Measurements from ENCODE around the gene SMIM8.

Gene SMIM8

GRCh38 chr6:87322304-87323212 lies at the start of gene SMIM8:
TSS of gene SMIM8 (plus strand) at chr6:87322588. CDS start at chr6:87337032, 14,444 bp downstream.
- Histone ChIP-seq H3K9me3 (no peaks in the 10 kb centered on the region), H3K36me3 (no peaks in the 10 kb centered on the region), H3K9ac (peak within 1 kb of the TSS; percentile 75), H4K20me1 (no peaks in the 10 kb centered on the region), H3K27me3 (no peaks in the 10 kb centered on the region), H3K4me1 (no peaks in the 10 kb centered on the region), H3K27ac (peak within 1 kb of the TSS; percentile 65), H3K4me2 (peak within 1 kb of the TSS; percentile 60), H3K4me3 (peak within 1 kb of the TSS; percentile 73)
- no peak for TF ChIP-seq Cebpa-rat (IDR thresholded peaks at IDR 0.05)

- no peaks in the 10 kb centered on the region for H4K20me1 ChIP-seq
- H3K9me3 ChIP-seq = no peaks in the 10 kb centered on the region
- no peak for TF ChIP-seq Cebpa-rat (IDR thresholded peaks at IDR 0.05)
- no peaks in the 10 kb centered on the region for H3K27me3 ChIP-seq
- H3K4me3 ChIP-seq = no peak overlapping the region
- no peak overlapping the region for H3K27ac ChIP-seq
- H3K36me3 ChIP-seq = no peaks in the 10 kb centered on the region
- no peaks in the 10 kb centered on the region for H3K4me1 ChIP-seq
- H3K4me2 ChIP-seq = no peak overlapping the region
- no peak overlapping the region for H3K9ac ChIP-seq
These were observed 47.6 kb upstream of the SMIM8 start for GRCh38 chr6:87274660-87275274.

DNA sequence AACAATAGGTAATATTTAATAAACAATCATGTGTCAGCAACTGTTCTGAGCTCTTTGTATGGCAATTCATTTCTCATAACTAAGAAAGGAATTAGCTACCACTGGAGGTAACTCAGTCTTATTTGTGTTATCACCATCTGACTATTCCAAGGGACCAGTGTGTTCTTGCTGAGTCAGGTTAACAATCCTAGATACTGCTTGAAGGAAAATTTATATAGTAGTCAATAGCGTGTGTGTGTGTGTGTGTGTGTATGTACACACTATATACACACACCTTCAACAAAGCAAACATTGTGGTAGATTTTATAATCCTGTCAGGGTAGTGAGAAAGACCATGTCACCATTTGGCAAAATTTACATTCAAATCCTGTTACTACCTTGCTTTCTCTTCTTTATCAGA lies 45.8 kb upstream of the SMIM8 start:
- H3K4me2 ChIP-seq = no peak overlapping the region
- no peak for TF ChIP-seq Cebpa-rat (IDR thresholded peaks at IDR 0.05)
- no peaks in the 10 kb centered on the region for H3K9me3 ChIP-seq
- no peak overlapping the region for H3K27ac ChIP-seq
- no peak overlapping the region for H3K9ac ChIP-seq
- H4K20me1 ChIP-seq = no peaks in the 10 kb centered on the region
- H3K4me1 ChIP-seq = no peaks in the 10 kb centered on the region
- H3K4me3 ChIP-seq = no peak overlapping the region
- no peaks in the 10 kb centered on the region for H3K27me3 ChIP-seq
- no peaks in the 10 kb centered on the region for H3K36me3 ChIP-seq

GRCh38 chr6:87277123-87277522 lies 45.3 kb upstream of the SMIM8 start:
- Histone ChIP-seq H4K20me1 (no peaks in the 10 kb centered on the region), H3K9ac (no peak overlapping the region), H3K4me2 (no peak overlapping the region), H3K4me3 (no peak overlapping the region), H3K4me1 (no peaks in the 10 kb centered on the region), H3K9me3 (no peaks in the 10 kb centered on the region), H3K27ac (no peak overlapping the region), H3K36me3 (no peaks in the 10 kb centered on the region), H3K27me3 (no peaks in the 10 kb centered on the region)
- no peak for TF ChIP-seq Cebpa-rat (IDR thresholded peaks at IDR 0.05)

DNA sequence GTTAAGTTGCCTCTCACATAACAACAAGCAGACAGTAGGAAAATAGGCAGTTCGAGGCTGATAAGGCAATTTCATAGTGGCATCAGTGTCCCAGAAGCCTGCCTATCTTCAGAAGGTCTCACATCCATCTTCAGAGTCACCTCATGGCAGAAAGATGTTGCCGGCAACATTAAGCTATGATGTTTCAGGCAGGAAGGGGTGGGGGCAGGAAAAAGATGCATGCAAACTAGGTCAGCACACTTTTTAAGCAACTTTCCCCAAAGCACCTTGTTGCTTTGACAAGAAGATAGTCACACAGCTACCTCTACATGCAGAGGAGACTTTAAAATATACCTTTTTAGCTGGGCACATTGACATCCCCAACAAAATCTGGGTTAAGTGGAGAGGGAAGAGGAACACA lies 43.2 kb upstream of the SMIM8 start:
- H3K9me3 ChIP-seq = no peaks in the 10 kb centered on the region

GRCh38 chr6:87281426-87281825 lies 41.0 kb upstream of the SMIM8 start:
- Histone ChIP-seq H3K27me3 (no peaks in the 10 kb centered on the region), H3K36me3 (no peaks in the 10 kb centered on the region), H3K4me3 (no peak overlapping the region)

More for the DNA sequence above, 43.2 kb upstream of the SMIM8 start:
- H3K4me2 ChIP-seq = no peak overlapping the region
- H3K27me3 ChIP-seq = no peaks in the 10 kb centered on the region
- H3K4me3 ChIP-seq = no peak overlapping the region
- H3K9ac ChIP-seq = no peak overlapping the region
- no peak overlapping the region for H3K27ac ChIP-seq
- TF ChIP-seq Cebpa-rat (IDR thresholded peaks at IDR 0.05) = no peak
- H3K4me1 ChIP-seq = no peaks in the 10 kb centered on the region
- H4K20me1 ChIP-seq = no peaks in the 10 kb centered on the region
- no peaks in the 10 kb centered on the region for H3K36me3 ChIP-seq

DNA sequence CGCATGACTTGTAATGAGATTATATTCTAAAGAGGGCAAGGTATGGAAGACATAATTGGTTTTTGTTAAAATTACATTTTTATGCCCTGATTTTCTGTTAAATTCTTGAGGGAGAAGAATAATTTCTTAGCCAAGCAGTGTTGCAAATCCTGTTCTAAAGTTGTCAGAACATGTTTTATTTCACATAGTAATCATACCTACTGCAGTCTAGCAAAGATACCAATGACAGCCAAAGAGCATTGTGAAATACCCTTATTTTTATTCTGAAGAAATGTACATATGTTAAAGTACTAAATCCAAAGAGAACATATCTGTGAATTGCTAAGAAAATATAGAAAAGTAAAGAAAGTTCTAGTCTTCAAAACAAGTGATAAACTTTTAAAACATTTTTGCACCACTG lies 39.6 kb upstream of the SMIM8 start:
- no peak overlapping the region for H3K4me2 ChIP-seq
- H3K9me3 ChIP-seq = no peaks in the 10 kb centered on the region
- no peaks in the 10 kb centered on the region for H3K36me3 ChIP-seq
- H3K27ac ChIP-seq = no peak overlapping the region
- H3K9ac ChIP-seq = no peak overlapping the region
- no peak overlapping the region for H3K4me3 ChIP-seq
- no peaks in the 10 kb centered on the region for H3K4me1 ChIP-seq
- no peaks in the 10 kb centered on the region for H4K20me1 ChIP-seq
- H3K27me3 ChIP-seq = no peaks in the 10 kb centered on the region
- no peak for TF ChIP-seq Cebpa-rat (IDR thresholded peaks at IDR 0.05)

More at GRCh38 chr6:87281426-87281825, 41.0 kb upstream of the SMIM8 start:
- H3K9me3 ChIP-seq = no peaks in the 10 kb centered on the region
- no peak overlapping the region for H3K27ac ChIP-seq
- no peaks in the 10 kb centered on the region for H3K4me1 ChIP-seq
- no peaks in the 10 kb centered on the region for H4K20me1 ChIP-seq
- no peak overlapping the region for H3K4me2 ChIP-seq
- no peak for TF ChIP-seq Cebpa-rat (IDR thresholded peaks at IDR 0.05)
- no peak overlapping the region for H3K9ac ChIP-seq

DNA sequence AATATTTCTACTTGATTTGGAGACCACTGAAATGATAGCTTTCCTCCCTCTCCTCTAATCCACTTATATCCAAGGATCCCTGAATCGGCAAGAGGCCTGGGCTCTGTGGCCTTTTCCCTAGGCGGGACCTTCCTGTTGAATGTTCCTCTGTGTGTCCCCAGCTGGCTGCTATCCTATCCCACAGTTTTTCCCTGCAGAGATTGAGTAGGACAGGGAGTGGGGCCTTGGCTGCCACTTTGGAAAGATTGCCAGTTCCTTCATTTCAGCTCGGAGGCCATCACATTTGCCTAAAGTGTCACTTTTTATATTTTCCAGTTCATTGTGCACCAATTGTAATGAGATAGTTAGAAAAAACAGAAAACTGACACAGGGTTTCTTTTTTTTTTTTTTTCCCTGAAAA lies 38.9 kb upstream of the SMIM8 start:
- Histone ChIP-seq H3K9ac (no peak overlapping the region), H3K27ac (no peak overlapping the region), H4K20me1 (no peaks in the 10 kb centered on the region), H3K9me3 (no peaks in the 10 kb centered on the region), H3K4me3 (no peak overlapping the region), H3K4me1 (no peaks in the 10 kb centered on the region), H3K27me3 (no peaks in the 10 kb centered on the region), H3K36me3 (no peaks in the 10 kb centered on the region), H3K4me2 (no peak overlapping the region)
- TF ChIP-seq Cebpa-rat (IDR thresholded peaks at IDR 0.05) = no peak

DNA sequence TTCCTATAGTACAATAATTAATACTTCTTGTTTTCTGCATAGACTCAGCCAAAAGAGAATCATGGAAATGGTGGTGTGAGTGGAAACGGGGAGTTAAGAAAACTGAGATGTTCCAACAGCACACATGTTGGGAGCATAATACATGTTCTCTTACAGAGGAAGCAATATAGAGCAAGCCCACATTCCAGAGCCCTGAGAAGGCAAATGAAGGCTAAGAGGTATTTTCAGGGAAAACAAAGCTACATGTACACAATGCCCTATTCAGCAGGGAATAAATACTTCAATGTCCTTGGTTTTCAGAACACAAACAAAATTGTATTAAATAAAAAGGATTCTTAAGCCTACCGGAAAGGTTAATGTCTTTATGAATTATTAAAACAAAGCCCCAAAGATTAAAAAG lies 35.1 kb upstream of the SMIM8 start:
- Histone ChIP-seq H3K4me1 (peaks cover 9% of the 10 kb centered on the region; the same call in 1 of the 2 replicates), H3K4me2 (no peak overlapping the region), H3K27ac (no peak overlapping the region), H3K27me3 (no peaks in the 10 kb centered on the region), H3K36me3 (no peaks in the 10 kb centered on the region), H3K9ac (no peak overlapping the region), H3K9me3 (no peaks in the 10 kb centered on the region), H3K4me3 (no peak overlapping the region), H4K20me1 (no peaks in the 10 kb centered on the region)
- no peak for TF ChIP-seq Cebpa-rat (IDR thresholded peaks at IDR 0.05)

GRCh38 chr6:87289571-87289970 lies 32.8 kb upstream of the SMIM8 start:
- H4K20me1 ChIP-seq = no peaks in the 10 kb centered on the region
- TF ChIP-seq Cebpa-rat (IDR thresholded peaks at IDR 0.05) = no peak
- H3K4me3 ChIP-seq = no peak overlapping the region
- peak overlapping the region; percentile 7; the same call in 1 of the 2 replicates for H3K4me2 ChIP-seq
- no peaks in the 10 kb centered on the region for H3K36me3 ChIP-seq
- no peaks in the 10 kb centered on the region for H3K9me3 ChIP-seq
- H3K9ac ChIP-seq = no peak overlapping the region
- H3K4me1 ChIP-seq = peaks cover 9% of the 10 kb centered on the region; the same call in 1 of the 2 replicates
- H3K27ac ChIP-seq = no peak overlapping the region
- no peaks in the 10 kb centered on the region for H3K27me3 ChIP-seq

Data from BLaER1 (cell line).